Ishikawa (cell line): ENCODE data around the gene TIMM8B.

Source experiments
- CEBPB ChIP-seq: IDR thresholded peaks from 2 replicates; pipeline ENCODE4 v1.6.1; 2012
- EGR1 ChIP-seq: IDR thresholded peaks from 2 replicates; pipeline ENCODE4 v1.6.1; 2012
- EP300 ChIP-seq: IDR thresholded peaks from 2 replicates; pipeline ENCODE4 v1.6.1; 2012; ENCODE audit warnings: borderline replicate concordance
- RAD21 ChIP-seq: IDR thresholded peaks from 2 replicates; pipeline ENCODE4 v1.6.1; 2012; ENCODE audit warnings: low read depth
- TAF1 ChIP-seq: IDR thresholded peaks from 2 replicates; pipeline ENCODE4 v1.6.1; 2012; ENCODE audit warnings: low read depth, mild to moderate bottlenecking
- YY1 ChIP-seq: IDR thresholded peaks from 2 replicates; pipeline ENCODE4 v1.6.1; 2012; ENCODE audit warnings: low read depth
- ZBTB7A ChIP-seq: IDR thresholded peaks from 2 replicates; pipeline ENCODE4 v1.6.1; 2012; ENCODE audit warnings: low read depth
- TF ChIP-seq, protein P1 (sequence below): IDR thresholded peaks from 2 replicates; pipeline ENCODE4 v1.6.1; 2012
- TF ChIP-seq, protein P2 (sequence below): IDR thresholded peaks from 2 replicates; pipeline ENCODE4 v1.6.1; 2012; ENCODE audit warnings: low read depth, mild to moderate bottlenecking
- TF ChIP-seq, protein P3 (sequence below): IDR thresholded peaks from 2 replicates; pipeline ENCODE4 v1.6.1; 2012

DNA sequence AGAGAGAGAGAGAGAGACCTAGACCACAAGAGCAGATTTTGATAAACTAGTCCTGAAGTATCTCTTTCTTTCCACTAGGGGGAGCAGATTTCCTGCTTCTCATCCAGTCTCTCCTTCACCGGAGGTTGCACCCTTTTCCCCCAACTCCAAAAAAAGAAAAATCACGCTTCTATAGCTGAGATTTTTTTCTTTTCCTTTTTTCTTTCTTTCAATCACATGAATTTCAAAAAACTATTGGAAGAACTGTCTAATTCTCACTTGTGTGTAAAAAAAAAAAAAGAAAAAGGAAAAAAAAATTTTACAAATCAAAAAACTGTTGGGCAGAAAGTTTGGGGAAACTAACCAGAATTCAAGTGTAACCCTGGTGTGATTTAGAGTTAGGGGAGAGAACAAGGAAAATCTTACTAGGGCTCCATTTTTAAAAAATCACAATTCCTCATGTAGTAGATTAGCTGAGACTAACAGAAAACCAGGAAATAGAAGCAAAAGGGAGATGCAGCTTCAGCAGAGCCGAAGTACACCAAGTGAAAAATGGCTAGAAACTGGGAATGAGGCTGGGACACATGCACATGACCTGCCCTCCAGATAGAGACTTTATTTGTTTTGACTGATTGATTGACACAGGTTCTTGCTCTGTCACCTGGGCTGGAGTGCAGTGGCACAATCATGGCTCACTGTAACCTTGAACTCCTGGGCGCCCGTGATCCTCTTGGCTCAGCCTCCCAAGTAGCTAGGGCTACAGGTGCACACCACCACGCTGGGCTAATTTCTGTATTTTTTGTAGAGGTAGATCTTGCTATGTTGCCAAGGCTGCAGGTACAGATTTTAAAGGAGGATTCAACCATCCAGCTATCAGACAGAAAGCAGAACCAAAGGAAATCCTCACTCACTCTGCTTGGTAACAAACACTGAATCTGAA lies 27.2 kb upstream of the TIMM8B start:
- TF ChIP-seq, protein P1, sequence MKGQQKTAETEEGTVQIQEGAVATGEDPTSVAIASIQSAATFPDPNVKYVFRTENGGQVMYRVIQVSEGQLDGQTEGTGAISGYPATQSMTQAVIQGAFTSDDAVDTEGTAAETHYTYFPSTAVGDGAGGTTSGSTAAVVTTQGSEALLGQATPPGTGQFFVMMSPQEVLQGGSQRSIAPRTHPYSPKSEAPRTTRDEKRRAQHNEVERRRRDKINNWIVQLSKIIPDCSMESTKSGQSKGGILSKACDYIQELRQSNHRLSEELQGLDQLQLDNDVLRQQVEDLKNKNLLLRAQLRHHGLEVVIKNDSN = no peak
- TF ChIP-seq, protein P2, sequence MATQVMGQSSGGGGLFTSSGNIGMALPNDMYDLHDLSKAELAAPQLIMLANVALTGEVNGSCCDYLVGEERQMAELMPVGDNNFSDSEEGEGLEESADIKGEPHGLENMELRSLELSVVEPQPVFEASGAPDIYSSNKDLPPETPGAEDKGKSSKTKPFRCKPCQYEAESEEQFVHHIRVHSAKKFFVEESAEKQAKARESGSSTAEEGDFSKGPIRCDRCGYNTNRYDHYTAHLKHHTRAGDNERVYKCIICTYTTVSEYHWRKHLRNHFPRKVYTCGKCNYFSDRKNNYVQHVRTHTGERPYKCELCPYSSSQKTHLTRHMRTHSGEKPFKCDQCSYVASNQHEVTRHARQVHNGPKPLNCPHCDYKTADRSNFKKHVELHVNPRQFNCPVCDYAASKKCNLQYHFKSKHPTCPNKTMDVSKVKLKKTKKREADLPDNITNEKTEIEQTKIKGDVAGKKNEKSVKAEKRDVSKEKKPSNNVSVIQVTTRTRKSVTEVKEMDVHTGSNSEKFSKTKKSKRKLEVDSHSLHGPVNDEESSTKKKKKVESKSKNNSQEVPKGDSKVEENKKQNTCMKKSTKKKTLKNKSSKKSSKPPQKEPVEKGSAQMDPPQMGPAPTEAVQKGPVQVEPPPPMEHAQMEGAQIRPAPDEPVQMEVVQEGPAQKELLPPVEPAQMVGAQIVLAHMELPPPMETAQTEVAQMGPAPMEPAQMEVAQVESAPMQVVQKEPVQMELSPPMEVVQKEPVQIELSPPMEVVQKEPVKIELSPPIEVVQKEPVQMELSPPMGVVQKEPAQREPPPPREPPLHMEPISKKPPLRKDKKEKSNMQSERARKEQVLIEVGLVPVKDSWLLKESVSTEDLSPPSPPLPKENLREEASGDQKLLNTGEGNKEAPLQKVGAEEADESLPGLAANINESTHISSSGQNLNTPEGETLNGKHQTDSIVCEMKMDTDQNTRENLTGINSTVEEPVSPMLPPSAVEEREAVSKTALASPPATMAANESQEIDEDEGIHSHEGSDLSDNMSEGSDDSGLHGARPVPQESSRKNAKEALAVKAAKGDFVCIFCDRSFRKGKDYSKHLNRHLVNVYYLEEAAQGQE = no peak
- no peak for TF ChIP-seq TAF1
- no peak for TF ChIP-seq CEBPB
- TF ChIP-seq YY1 = no peak
- no peak for TF ChIP-seq EGR1
- peak; percentile 71 for TF ChIP-seq RAD21
- TF ChIP-seq EP300 = no peak
- TF ChIP-seq, protein P3, sequence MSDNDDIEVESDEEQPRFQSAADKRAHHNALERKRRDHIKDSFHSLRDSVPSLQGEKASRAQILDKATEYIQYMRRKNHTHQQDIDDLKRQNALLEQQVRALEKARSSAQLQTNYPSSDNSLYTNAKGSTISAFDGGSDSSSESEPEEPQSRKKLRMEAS = no peak
- TF ChIP-seq ZBTB7A = no peak
